Stomach smooth muscle (tissue), 2 donors: ENCODE results near the gene IRAK1.
A peak's percentile ranks its signal among the peaks of the same experiment; 100 is the strongest.
"Not testable (repeated sequence)": the region's sequence is repeated elsewhere in the genome, so short reads cannot be mapped to it uniquely, and the experiment has no call there.

Experiments used
- H3K27ac ChIP-seq: one replicate; pipeline ENCODE4 v1.7.0; 2013; ENCODE audit warnings: mild to moderate bottlenecking, low read length, inconsistent platforms
- H3K27me3 ChIP-seq, 2 donors: one replicate each; pipeline ENCODE4 v1.7.0; 2013; ENCODE audit warnings: low read length in 2 of 2; ENCODE audit not compliant: insufficient read depth in 2 of 2, control insufficient read depth in 1 of 2
- H3K36me3 ChIP-seq, 2 donors: one replicate each; pipeline ENCODE4 v1.7.0; 2013; ENCODE audit warnings: low read length in 2 of 2; ENCODE audit not compliant: control insufficient read depth in 2 of 2, insufficient read depth in 2 of 2
- H3K4me1 ChIP-seq: one replicate; pipeline ENCODE4 v1.7.0; 2013; ENCODE audit warnings: low read length; ENCODE audit not compliant: control insufficient read depth, insufficient read depth
- H3K4me3 ChIP-seq, 2 donors: one replicate each; pipeline ENCODE4 v1.7.0; 2013; ENCODE audit warnings: low read length in 2 of 2
- H3K9ac ChIP-seq, 2 donors: one replicate each; pipeline ENCODE4 v1.7.0; 2013; ENCODE audit warnings: low read length in 2 of 2, mild to moderate bottlenecking in 1 of 2
- H3K9me3 ChIP-seq, 2 donors: one replicate each; pipeline ENCODE4 v1.7.0; 2013; ENCODE audit warnings: low read length in 2 of 2; ENCODE audit not compliant: control insufficient read depth in 2 of 2
- donor health status: healthy.
- donor health status: Pancreatic carcinoma.

Gene IRAK1

DNA sequence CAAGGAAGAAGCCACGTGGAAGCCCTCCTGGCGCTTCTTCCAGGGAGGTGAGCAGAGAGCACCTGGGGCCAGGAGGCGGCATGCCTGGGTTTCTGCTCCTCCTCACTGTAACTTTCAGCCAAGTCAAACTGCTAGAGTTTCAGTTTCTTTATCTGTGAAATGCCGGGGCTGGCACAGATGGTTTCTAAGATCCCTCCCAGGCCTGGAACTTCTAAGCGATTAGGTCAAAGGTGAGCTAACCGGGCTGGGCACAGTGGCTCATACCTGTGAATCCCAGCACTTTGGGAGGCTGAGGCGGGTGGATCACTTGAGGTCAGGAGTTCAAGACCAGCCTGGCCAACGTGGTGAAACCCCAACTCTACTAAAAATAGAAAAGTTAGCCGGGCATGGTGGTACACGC is 39.3 kb downstream of the IRAK1 start:
- not testable (repeated sequence) for H3K4me3 ChIP-seq, H3K27ac ChIP-seq

DNA sequence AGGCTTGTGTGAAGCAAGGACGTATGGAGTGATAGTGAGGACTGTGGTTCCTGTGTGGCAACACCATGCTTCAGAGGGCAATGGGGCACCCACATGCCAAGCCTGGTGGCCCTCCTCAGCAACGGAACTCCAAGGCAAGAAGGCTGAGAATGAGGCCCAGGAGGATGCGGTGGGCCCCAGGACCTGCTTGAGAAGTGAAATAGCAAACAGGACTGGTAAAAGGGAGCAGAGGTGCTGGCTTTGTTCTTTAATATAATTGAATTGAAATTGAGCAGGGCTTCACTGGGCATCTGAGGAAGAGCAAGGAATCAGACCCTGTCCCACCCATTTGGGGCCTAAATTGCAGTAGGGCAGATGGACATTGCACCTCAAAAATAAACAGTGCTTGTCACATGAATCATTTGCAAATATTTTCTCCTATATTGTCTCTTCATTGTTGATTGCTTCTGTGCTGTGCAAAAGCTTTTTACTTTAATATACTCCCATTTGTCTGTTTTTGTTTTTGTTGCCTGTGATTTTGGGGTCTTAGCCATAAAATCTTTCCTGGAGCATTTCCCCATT is 44.9 kb downstream of the IRAK1 start:
- Histone ChIP-seq H3K4me1 (peaks cover 18% of the 10 kb centered on the region), H3K9me3 (no peaks in the 10 kb centered on the region), H3K27ac (peak overlapping the region; percentile 80), H3K27me3 (peaks cover 0 to 3% of the 10 kb centered on the region in 2 donors), H3K4me3 (no peak overlapping the region), H3K36me3 (no peaks in the 10 kb centered on the region), H3K9ac (no peak overlapping the region)

More for the DNA sequence above, 39.3 kb downstream of the IRAK1 start:
- not testable (repeated sequence) for H3K9me3 ChIP-seq, H3K36me3 ChIP-seq, H3K27me3 ChIP-seq, H3K4me1 ChIP-seq, H3K9ac ChIP-seq

DNA sequence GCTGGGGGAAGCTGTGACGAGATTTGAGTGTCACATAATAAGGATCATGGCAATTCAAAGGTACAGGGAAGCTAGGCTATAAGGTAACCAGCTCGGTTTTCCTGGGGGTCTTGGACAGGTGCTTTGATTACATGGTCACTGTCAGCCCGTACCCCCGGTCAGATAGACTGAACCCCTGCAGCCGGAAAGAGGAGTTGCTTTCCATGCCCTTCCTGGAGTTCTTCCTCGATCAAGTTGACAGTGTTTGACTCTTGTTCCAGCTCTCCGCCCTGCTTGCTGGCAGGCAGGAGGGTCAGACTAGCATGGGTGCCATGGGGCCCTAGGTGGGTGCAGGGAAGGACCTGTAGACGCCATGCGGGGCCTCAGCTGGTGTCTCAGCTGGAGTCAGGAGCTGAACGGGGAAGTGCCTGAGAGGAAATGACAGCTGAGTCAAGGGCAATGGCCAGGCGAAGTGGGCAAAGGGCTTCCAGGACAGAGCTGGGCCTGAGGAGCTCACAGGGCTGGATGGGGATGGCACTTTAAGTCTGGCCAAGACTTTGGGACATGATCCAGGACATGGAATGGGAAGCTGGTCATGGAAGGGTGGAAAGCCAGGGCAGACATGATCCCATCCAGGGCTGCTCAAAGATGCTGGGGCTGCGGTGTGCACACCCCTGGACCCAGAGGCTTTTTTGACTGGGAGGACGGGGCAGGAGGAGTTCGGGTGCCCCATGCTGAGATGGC is 45.5 kb downstream of the IRAK1 start:
- Histone ChIP-seq H3K4me1 (peaks cover 23% of the 10 kb centered on the region), H3K4me3 (peak overlapping the region in 1 of 2 donors; percentile 96), H3K27me3 (peaks cover 0 to 3% of the 10 kb centered on the region in 2 donors), H3K36me3 (no peaks in the 10 kb centered on the region), H3K27ac (peak overlapping the region; percentile 80), H3K9me3 (no peaks in the 10 kb centered on the region), H3K9ac (peak overlapping the region; percentile 60 to 76)

DNA sequence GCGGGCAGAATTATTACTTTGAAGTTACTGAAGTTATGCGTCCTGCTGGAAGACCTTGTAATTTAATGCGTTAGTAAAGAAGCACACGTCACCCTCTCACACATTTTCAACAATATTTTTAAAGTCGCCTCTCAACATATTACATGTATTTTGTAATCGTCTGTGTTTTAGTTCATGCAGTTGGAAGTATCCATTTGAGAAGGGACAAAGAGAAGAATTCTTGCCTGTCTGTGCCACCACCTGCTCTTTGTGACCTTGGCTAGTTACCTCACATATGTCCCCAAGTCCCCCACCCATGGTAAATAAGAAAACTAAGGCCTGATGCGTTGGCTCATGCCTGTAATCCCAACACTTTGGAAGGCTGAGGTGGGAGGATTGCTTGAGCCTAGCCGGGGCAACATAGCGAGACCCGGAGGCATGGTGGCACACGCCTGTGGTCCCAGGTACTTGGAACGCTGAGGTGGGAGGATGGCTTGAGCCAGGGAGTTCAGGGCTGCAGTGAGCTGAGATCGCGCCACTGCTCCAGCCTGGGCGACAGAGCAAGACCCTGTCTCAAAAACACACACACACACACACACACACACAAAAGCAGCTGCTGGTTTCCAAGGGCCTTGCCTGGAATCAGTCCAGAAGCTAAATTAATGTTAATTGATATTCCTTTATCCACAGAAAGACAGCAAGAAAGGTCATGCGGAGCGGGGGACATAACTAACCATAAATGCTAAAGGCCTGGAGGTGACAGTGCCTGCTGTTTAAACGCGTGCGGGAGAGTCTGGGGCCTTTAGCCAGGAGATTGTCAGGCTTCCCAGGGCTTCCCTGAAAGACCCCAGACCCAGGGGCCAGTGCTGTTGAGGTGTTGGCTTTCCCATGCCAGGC is 46.3 kb downstream of the IRAK1 start:
- no peaks in the 10 kb centered on the region for H3K36me3 ChIP-seq
- peak overlapping the region; percentile 80 for H3K27ac ChIP-seq
- H3K4me1 ChIP-seq: peaks cover 30% of the 10 kb centered on the region

DNA sequence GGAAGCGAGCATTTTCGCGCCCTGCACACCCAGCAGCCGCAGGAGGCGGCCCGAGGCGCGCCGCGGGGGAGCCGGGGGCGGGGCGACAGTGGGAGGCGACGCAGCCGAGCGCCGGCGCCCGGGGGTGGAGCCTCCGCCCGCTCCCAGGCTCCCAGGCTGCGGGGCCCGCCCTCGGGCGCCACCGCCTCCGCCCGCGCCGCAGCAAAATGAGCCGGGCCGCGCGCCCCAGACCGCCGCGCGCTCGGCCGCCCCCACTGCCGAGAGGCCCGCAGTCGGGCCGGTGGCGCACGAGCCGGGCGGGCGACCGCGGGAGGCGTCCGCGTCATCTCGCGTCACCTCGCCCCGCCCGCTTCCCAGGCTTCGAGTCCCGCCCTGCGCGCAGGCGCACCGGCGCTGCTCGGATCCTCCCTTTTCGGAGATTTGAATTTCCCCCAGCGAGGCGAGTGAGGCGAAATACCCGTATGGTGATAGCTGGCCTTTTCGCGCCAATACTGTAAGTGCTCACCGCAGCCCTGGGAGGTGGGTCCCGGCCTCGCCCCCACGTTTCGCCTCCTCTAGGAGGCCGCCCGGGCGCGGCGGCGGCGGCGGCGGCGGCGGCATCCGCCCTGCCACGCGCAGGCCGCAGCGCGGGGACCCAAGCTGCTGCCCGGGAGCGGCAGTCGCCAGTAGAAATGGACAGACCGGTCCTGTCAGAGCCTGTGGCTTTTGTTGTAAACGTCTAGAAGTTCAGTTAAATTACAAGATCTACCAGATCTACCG is 47.2 kb downstream of the IRAK1 start, which contains the start of gene TMEM187:
Gene TMEM187 (plus strand): TSS at position 387 of the 759 bp plus-strand sequence. CDS start 9,309 bp downstream, outside the sequence.
- peaks cover 0 to 7% of the 10 kb centered on the region in 2 donors for H3K27me3 ChIP-seq
- H3K4me1 ChIP-seq: peaks cover 39% of the 10 kb centered on the region
- H3K9me3 ChIP-seq: no peaks in the 10 kb centered on the region
- peak within 1 kb of the TSS; percentile 96 to 97 for H3K9ac ChIP-seq
- H3K4me3 ChIP-seq: peak within 1 kb of the TSS; percentile 70 to 96
- no peaks in the 10 kb centered on the region for H3K36me3 ChIP-seq
- H3K27ac ChIP-seq: peak within 1 kb of the TSS; percentile 99

More for the DNA sequence above, 46.3 kb downstream of the IRAK1 start:
- no peaks in the 10 kb centered on the region for H3K9me3 ChIP-seq
- H3K27me3 ChIP-seq: peaks cover 0 to 3% of the 10 kb centered on the region in 2 donors
- peak overlapping the region; percentile 60 to 76 for H3K9ac ChIP-seq
- peak overlapping the region; percentile 16 to 96 for H3K4me3 ChIP-seq

DNA sequence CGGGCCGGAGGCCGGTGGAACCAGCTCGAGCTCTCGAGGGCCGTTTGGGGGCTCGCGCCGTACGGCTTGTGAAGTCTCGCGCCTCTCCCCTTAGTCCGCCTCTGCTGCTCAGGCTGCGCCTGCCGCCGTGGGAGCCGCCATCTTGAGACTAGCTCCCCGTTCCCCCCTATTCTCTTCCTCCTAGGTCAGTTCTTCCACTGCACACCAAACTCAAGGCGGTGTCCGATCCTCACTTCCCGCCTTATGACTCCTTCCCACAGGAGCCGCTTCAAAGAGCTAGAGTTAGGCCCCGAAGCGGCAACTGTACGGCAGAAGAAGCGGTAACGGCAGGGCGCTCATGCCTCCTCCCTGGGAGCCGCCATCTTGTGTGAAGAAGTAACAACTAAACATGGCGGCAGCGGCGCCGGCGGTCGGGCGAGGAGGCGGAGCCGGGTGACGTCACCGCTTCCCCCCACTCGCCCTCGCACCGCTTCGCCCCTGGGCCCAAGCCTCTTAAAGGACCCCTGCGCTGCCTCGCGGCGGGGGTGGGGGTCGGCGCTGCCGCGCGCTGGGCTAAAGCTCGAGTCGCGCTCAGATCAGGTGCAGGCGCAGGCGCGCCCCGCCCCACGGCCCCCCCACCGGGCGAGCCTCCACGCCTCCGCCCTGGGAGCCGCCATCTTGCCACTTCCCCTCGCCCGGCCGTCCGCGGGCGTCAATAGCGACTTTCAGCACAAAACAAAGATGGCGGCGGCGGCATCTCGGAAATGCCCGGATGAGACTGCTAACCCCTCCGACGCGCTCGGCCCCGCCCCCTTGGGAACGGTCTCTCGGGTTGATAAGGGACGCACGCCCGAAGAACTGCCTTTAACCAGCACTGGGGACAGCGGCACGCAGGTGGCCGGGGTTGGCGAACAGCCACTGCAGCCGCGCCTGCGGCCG is 48.0 kb downstream of the IRAK1 start, which contains the start of gene HCFC1:
Gene HCFC1 (minus strand): TSS at position 369 of the 918 bp plus-strand sequence. CDS start 978 bp downstream, outside the sequence.
- Histone ChIP-seq H3K36me3 (no peaks in the 10 kb centered on the region), H3K27me3 (peaks cover 0 to 7% of the 10 kb centered on the region in 2 donors), H3K9me3 (no peaks in the 10 kb centered on the region), H3K27ac (peak within 1 kb of the TSS; percentile 99), H3K9ac (peak within 1 kb of the TSS; percentile 96 to 97), H3K4me3 (peak within 1 kb of the TSS; percentile 70 to 96), H3K4me1 (peaks cover 47% of the 10 kb centered on the region)

DNA sequence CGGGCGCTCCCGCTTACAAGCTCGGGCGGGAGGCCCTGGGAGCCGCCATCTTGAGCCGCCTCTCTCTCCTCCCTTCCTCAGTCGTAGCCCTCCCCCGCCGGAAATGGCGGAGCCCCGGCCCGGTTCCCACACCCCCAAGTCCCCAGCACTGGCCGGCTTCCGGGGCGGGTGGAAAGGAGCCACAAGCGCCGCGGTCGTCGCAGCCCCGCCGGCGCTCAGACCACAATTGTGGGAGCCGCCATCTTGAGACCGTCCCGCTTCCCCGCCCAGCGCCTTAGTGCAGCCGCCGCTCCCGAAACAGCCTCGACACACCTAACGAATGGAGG is 48.6 kb downstream of the IRAK1 start:
- Histone ChIP-seq H3K27me3 (peaks cover 0 to 7% of the 10 kb centered on the region in 2 donors), H3K27ac (peak overlapping the region; percentile 99), H3K4me3 (peak overlapping the region; percentile 70 to 96), H3K9me3 (no peaks in the 10 kb centered on the region), H3K36me3 (no peaks in the 10 kb centered on the region), H3K4me1 (peaks cover 53% of the 10 kb centered on the region), H3K9ac (peak overlapping the region; percentile 96 to 97)

DNA sequence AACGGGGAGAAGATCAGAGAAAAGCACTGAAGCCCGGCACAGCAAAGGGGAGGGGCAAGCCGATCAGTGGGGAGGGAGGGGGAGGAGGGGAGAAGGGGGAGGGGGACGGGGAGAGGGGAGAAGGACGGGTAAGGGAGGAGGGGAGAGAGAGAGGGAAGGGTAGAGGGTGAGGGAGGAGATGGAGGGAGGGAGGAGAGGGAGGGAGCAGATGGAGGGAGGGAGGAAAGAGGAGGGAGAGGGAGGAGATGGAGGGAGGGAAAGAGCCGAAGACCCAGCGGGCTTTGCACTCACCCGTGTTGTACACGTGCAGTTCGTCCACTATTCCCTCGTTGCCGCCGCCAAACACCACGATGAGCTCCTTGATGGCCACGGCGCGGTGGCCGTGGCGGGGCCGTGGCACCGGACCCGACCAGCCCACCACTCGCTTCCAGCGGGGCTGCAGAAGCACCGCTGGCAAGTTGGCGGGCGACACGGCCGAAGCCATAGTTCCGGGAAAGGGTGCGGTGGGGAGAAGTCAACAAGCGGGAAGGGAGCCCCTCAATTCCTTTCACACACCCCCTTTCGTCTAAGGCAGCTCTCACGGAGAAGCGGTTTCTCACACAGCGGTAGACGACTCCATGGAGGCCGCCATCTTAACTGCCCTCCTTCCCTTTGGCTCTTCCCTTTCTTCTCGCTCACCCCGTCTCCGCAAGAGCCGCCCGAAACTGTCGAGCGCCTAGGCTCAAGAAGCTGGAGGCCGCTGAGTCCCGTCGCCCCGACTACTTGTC is 49.2 kb downstream of the IRAK1 start:
- Histone ChIP-seq H3K27me3 (peaks cover 0 to 7% of the 10 kb centered on the region in 2 donors), H3K4me3 (peak overlapping the region; percentile 70 to 96), H3K9ac (peak overlapping the region; percentile 80 to 96), H3K36me3 (no peaks in the 10 kb centered on the region), H3K9me3 (no peaks in the 10 kb centered on the region), H3K27ac (peak overlapping the region; percentile 99), H3K4me1 (peaks cover 59% of the 10 kb centered on the region)

DNA sequence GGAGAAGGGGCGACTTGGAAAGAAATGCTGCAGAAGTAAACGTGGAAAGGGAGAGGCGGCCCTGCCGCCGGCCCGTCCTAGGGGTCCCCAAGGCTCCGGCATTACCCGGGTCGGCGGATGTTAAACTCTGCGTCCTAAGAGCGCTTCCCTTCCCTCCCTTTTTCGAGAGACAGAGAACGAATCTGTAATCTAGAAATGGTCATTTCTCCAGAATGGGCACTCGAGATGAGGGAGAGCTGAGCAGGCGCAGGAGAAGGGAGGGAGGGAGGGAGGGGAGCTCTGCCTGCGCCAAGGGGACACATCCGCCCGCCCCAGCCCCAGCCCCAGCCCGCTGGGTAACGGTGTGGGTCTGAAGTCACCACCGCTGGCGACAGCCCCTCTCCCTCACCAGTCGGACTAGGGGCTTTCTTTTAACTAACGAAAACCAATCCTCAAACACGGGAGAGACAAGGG is 49.8 kb downstream of the IRAK1 start:
- Histone ChIP-seq H3K4me3 (peak overlapping the region; percentile 54 to 96), H3K27ac (peak overlapping the region; percentile 99), H3K36me3 (no peaks in the 10 kb centered on the region), H3K9me3 (no peaks in the 10 kb centered on the region), H3K27me3 (peaks cover 0 to 7% of the 10 kb centered on the region in 2 donors), H3K4me1 (peaks cover 62% of the 10 kb centered on the region), H3K9ac (peak overlapping the region; percentile 61 to 62)
